ENCODE measurements around the gene ITGB1. TPM values are rescaled to one million over a fixed set of nuclear protein-coding genes. Genes with fewer than 3 reads are reported as not detected.

The ITGB1 gene
- total and polyA plus RNA-seq, 2 donors from 2014 or later: 156 to 410 TPM

DNA sequence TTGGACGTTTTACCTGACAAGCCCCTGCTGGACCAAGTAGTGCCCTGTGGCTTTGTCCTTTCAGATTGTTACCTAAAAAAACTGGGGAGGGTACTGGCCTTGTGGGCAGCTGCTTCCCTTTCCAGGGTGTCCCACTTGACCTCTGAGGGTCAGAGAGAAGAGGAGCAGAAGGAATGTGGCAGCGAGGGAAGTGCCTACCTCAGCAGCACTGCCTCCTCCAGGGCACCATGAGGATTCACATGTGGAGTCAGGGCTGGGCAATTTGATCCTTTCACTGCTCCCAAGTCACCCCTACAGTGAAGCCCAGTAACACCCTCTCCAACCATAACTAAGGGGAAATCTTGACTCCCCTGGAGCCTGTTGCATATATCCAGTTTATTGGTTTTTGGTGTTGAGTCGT, 64.6 kb downstream of the ITGB1 start:
- TF ChIP-seq CTCF (IDR thresholded peaks at IDR 0.05; ENCODE audit: borderline replicate concordance, extremely low read depth, insufficient read depth): no peak
- intact Hi-C loops (cut with DNase I): no loop called here
- H3K4me3 ChIP-seq (ENCODE audit: low read length in 3 of 3): no peak overlapping the region
- H3K36me3 ChIP-seq (ENCODE audit: control insufficient read depth in 2 of 3, insufficient read depth in 3 of 3, low read length in 3 of 3): peaks cover 5 to 17% (median 9%) of the 10 kb centered on the region in 3 donors
- no peaks in the 10 kb centered on the region for H3K27me3 ChIP-seq (ENCODE audit: control insufficient read depth, insufficient read depth, low read length)
- no peak overlapping the region for H3K9ac ChIP-seq (ENCODE audit: low read length in 3 of 3)
- FAIRE-seq (no peak), DNase-seq (no peak)
- peaks cover 0 to 4% (median 0%) of the 10 kb centered on the region in 3 donors for H3K9me3 ChIP-seq (ENCODE audit: control insufficient read depth in 2 of 3, insufficient read depth in 1 of 3, low read length in 3 of 3)
- H3K27ac ChIP-seq (ENCODE audit: low read depth in 2 of 2, low read length in 2 of 2): no peak overlapping the region
- H3K4me1 ChIP-seq (ENCODE audit: control insufficient read depth in 2 of 3, insufficient read depth in 2 of 3, low read depth in 1 of 3, low read length in 3 of 3): no peaks in the 10 kb centered on the region

GRCh38 chr10:32891261-32891660, 66.8 kb downstream of the ITGB1 start:
- FAIRE-seq (no peak), DNase-seq (peak in 2 of 5 donors; percentile 16 to 21)
- no peaks in the 10 kb centered on the region for H3K4me1 ChIP-seq (ENCODE audit: control insufficient read depth in 2 of 3, insufficient read depth in 2 of 3, low read depth in 1 of 3, low read length in 3 of 3)
- intact Hi-C loops (cut with DNase I): no loop called here
- H3K4me3 ChIP-seq (ENCODE audit: low read length in 3 of 3): no peak overlapping the region
- no peak overlapping the region for H3K9ac ChIP-seq (ENCODE audit: low read length in 3 of 3)
- H3K36me3 ChIP-seq (ENCODE audit: control insufficient read depth in 2 of 3, insufficient read depth in 3 of 3, low read length in 3 of 3): peaks cover 0 to under 1% (median 0%) of the 10 kb centered on the region in 3 donors
- H3K27me3 ChIP-seq (ENCODE audit: control insufficient read depth, insufficient read depth, low read length): no peaks in the 10 kb centered on the region
- peaks cover 0 to 4% (median 0%) of the 10 kb centered on the region in 3 donors for H3K9me3 ChIP-seq (ENCODE audit: control insufficient read depth in 2 of 3, insufficient read depth in 1 of 3, low read length in 3 of 3)
- H3K27ac ChIP-seq (ENCODE audit: low read depth in 2 of 2, low read length in 2 of 2): no peak overlapping the region
- TF ChIP-seq CTCF (IDR thresholded peaks at IDR 0.05; ENCODE audit: borderline replicate concordance, extremely low read depth, insufficient read depth): no peak

DNA sequence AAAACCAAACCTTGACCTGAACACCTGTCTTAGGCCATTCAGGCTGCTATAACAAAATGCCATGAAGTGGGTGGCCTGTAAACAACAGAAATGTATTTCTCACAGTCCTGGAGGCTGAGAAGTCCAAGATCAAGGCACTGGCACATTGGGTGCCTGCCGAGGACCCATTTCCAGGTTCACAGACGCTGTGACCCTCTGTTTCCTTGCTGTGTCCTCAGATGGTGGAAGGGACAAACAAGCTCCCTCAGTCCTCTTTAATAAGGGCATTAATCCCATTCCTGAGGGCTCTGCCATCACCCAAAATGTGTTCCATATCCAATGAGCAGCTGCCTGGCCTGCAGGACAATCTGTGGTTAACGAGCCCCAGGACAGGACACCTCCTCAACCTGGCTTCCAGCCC, 67.6 kb downstream of the ITGB1 start:
- FAIRE-seq: no peak
- TF ChIP-seq CTCF (IDR thresholded peaks at IDR 0.05; ENCODE audit: borderline replicate concordance, extremely low read depth, insufficient read depth): no peak

GRCh38 chr10:32889631-32890212, 68.3 kb downstream of the ITGB1 start:
- intact Hi-C loops (cut with DNase I): no loop called here
- H3K4me3 ChIP-seq (ENCODE audit: low read length in 3 of 3): no peak overlapping the region
- peaks cover 0 to 4% (median 0%) of the 10 kb centered on the region in 3 donors for H3K9me3 ChIP-seq (ENCODE audit: control insufficient read depth in 2 of 3, insufficient read depth in 1 of 3, low read length in 3 of 3)
- no peaks in the 10 kb centered on the region for H3K27me3 ChIP-seq (ENCODE audit: control insufficient read depth, insufficient read depth, low read length)
- no peak for FAIRE-seq
- H3K27ac ChIP-seq (ENCODE audit: low read depth in 2 of 2, low read length in 2 of 2): no peak overlapping the region
- DNase-seq: no peak
- no peak for TF ChIP-seq CTCF (IDR thresholded peaks at IDR 0.05; ENCODE audit: borderline replicate concordance, extremely low read depth, insufficient read depth)
- no peak overlapping the region for H3K9ac ChIP-seq (ENCODE audit: low read length in 3 of 3)
- no peaks in the 10 kb centered on the region for H3K36me3 ChIP-seq (ENCODE audit: control insufficient read depth in 2 of 3, insufficient read depth in 3 of 3, low read length in 3 of 3)
- no peaks in the 10 kb centered on the region for H3K4me1 ChIP-seq (ENCODE audit: control insufficient read depth in 2 of 3, insufficient read depth in 2 of 3, low read depth in 1 of 3, low read length in 3 of 3)

More for the DNA sequence above, 67.6 kb downstream of the ITGB1 start:
- Histone ChIP-seq H3K4me1 (ENCODE audit: control insufficient read depth in 2 of 3, insufficient read depth in 2 of 3, low read depth in 1 of 3, low read length in 3 of 3) (no peaks in the 10 kb centered on the region), H3K36me3 (ENCODE audit: control insufficient read depth in 2 of 3, insufficient read depth in 3 of 3, low read length in 3 of 3) (no peaks in the 10 kb centered on the region), H3K27ac (ENCODE audit: low read depth in 2 of 2, low read length in 2 of 2) (no peak overlapping the region), H3K9ac (ENCODE audit: low read length in 3 of 3) (no peak overlapping the region), H3K9me3 (ENCODE audit: control insufficient read depth in 2 of 3, insufficient read depth in 1 of 3, low read length in 3 of 3) (peaks cover 0 to 4% (median 0%) of the 10 kb centered on the region in 3 donors), H3K27me3 (ENCODE audit: control insufficient read depth, insufficient read depth, low read length) (no peaks in the 10 kb centered on the region), H3K4me3 (ENCODE audit: low read length in 3 of 3) (no peak overlapping the region)
- intact Hi-C loops (cut with DNase I): no loop called here
- no peak for DNase-seq
